GM21447 (cell line): ENCODE data around the gene DTNBP1.

ENCODE experiments used
- ATAC-seq: cut with Tn5 transposase; IDR thresholded peaks from one replicate; pipeline ENCODE4 v1.9.1; 2021; ENCODE audit not compliant: unreplicated experiment

DTNBP1 gene

GRCh38 chr6:15594512-15595259, 68.1 kb downstream of the DTNBP1 start:
- ATAC-seq: no peak

- no peak for ATAC-seq
Measured at GRCh38 chr6:15593798-15594197, 69.0 kb downstream of the DTNBP1 start.

- no peak for ATAC-seq
Measured at GRCh38 chr6:15592610-15593009, 70.2 kb downstream of the DTNBP1 start.

- ATAC-seq: no peak
Measured at GRCh38 chr6:15588971-15589634, 73.7 kb downstream of the DTNBP1 start.

- ATAC-seq: no peak
Measured at GRCh38 chr6:15586503-15586902, 76.3 kb downstream of the DTNBP1 start.

- ATAC-seq: no peak
Measured at GRCh38 chr6:15585760-15586214, 77.0 kb downstream of the DTNBP1 start.

GRCh38 chr6:15582499-15582898, 80.3 kb downstream of the DTNBP1 start:
- no peak for ATAC-seq

GRCh38 chr6:15581751-15582150, 81.1 kb downstream of the DTNBP1 start:
- ATAC-seq: no peak

- ATAC-seq: no peak
Measured at GRCh38 chr6:15580326-15580725, 82.5 kb downstream of the DTNBP1 start.

- no peak for ATAC-seq
Measured at GRCh38 chr6:15578716-15579391, 84.0 kb downstream of the DTNBP1 start.

GRCh38 chr6:15577550-15578171, 85.2 kb downstream of the DTNBP1 start:
- no peak for ATAC-seq

GRCh38 chr6:15577106-15577505, 85.7 kb downstream of the DTNBP1 start:
- ATAC-seq: no peak

GRCh38 chr6:15575357-15576033, 87.3 kb downstream of the DTNBP1 start:
- ATAC-seq: no peak

- ATAC-seq: no peak
Measured at GRCh38 chr6:15574486-15574885, 88.3 kb downstream of the DTNBP1 start.

- ATAC-seq: no peak
Measured at GRCh38 chr6:15574023-15574422, 88.8 kb downstream of the DTNBP1 start.

- ATAC-seq: no peak
Measured at GRCh38 chr6:15573384-15573783, 89.4 kb downstream of the DTNBP1 start.

- no peak for ATAC-seq
Measured at GRCh38 chr6:15572296-15573016, 90.4 kb downstream of the DTNBP1 start.

- no peak for ATAC-seq
Measured at GRCh38 chr6:15570171-15570570, 92.7 kb downstream of the DTNBP1 start.

- ATAC-seq: no peak
Measured at GRCh38 chr6:15569035-15569995, 93.5 kb downstream of the DTNBP1 start.
